H1 (cell line): Measurements from ENCODE around the gene LMNB1. TPM values are rescaled to one million over a fixed set of nuclear protein-coding genes. Genes with fewer than 3 reads are reported as not detected.

Experiments
- CHD2 ChIP-seq: IDR thresholded peaks from 2 replicates; pipeline ENCODE4 v1.6.1; 2012; ENCODE audit warnings: low read length, improper control_type of control experiment
- SAP30 ChIP-seq: fragments of 300-600 bp; sonication (generic); IDR thresholded peaks from 2 replicates; pipeline ENCODE4 v1.7.1; 2012; ENCODE audit warnings: low read length, moderate library complexity, mild to moderate bottlenecking, inconsistent platforms; ENCODE audit not compliant: insufficient read depth, insufficient replicate concordance
- SP1 ChIP-seq: IDR thresholded peaks from 2 replicates; pipeline ENCODE4 v1.6.1; 2011; ENCODE audit warnings: low read depth, low read length
- SUZ12 ChIP-seq: fragments of 200-600 bp; sonication (generic); IDR thresholded peaks from 2 replicates; pipeline ENCODE4 v1.6.1; 2012; ENCODE audit warnings: mild to moderate bottlenecking, inconsistent platforms, low read length, moderate library complexity, mixed read lengths
- polyA plus RNA-seq, 7 experiments: library from polyadenylated mRNA; depleted of rRNA in 3 of 7; stranded (reverse) in 5 of 7; unstranded in 2 of 7; fragments of >200 nt in 5 of 7; fragments of 200-250 nt in 2 of 7; gene quantifications; 1 replicate in 5 of 7; 2 replicates in 1 of 7; 4 replicates in 1 of 7; pipeline versions ENCODE4 v1.2.1 to v1.2.3, GENCODE V29; 2011 to 2013; ENCODE audit warnings: missing spikeins in 2 of 7, mixed read lengths in 2 of 7
- total RNA-seq: library from RNA; stranded (reverse); fragmentation: NEBNext Ultra II Directional; extraction: Animal tissue kit (Norgen Biotek cat#: 25700); gene quantifications from 2 replicates; pipeline ENCODE4 v1.2.1, GENCODE V29; 2021

LMNB1 gene
- total and polyA plus RNA-seq, 2 of the 8 experiments (the other 6 are each of a cell fraction or from before 2014, with no cell fraction given), result 73.5 to 225 TPM

DNA sequence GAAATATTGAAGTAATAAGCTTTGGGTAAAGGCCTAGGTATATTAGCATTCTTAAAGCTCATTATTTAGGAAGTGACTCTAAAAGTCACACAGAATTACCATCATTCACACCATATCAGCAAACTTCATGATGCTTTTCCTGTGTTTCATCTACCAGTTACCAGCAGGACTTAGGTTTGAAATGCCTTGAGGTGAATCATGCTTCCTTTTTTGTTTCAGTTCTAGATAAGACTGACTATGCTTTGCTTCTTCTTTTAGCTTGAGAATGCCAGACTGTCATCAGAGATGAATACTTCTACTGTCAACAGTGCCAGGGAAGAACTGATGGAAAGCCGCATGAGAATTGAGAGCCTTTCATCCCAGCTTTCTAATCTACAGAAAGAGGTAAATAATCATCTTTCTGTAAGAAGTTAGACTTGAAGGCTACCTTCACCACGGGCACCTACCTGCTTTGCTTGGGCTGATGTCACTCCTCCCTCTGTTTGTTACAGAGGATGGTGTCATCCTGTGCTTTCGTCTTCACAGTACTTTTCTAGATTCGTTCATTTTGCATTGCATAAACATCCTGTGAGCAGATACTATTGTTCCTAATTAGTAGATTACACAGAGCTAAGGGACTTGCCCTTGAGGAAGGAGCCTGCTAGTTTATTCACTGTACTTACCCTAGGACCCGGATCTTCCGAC, 34.7 kb downstream of the LMNB1 start (continued):
- no peak for TF ChIP-seq SP1
- no peak for TF ChIP-seq CHD2
- no peak for TF ChIP-seq SUZ12
- TF ChIP-seq SAP30, result no peak
